OCI-LY1 (cell line): ENCODE results near the gene GRK1.

Experiments used
- H2AFZ ChIP-seq: fragments of 200-600 bp; sonication (generic), shearing (Covaris generic); 2 replicates; pipeline ENCODE4 v1.6.0; 2014; ENCODE audit warnings: antibody characterized with exemption, mild to moderate bottlenecking, low read length
- H3F3A ChIP-seq: fragments of 200-600 bp; sonication (generic), shearing (Covaris generic); 2 replicates; pipeline ENCODE4 v1.6.0; 2014; ENCODE audit warnings: mild to moderate bottlenecking, antibody characterized with exemption, low read length, moderate library complexity; ENCODE audit not compliant: insufficient read depth
- H3K27ac ChIP-seq: fragments of 200-600 bp; sonication (generic); 2 replicates; pipeline ENCODE4 v1.5.1; 2014; ENCODE audit warnings: low read length, mixed run types, mild to moderate bottlenecking, low read depth; ENCODE audit not compliant: poor library complexity, severe bottlenecking
- H3K27me3 ChIP-seq: fragments of 200-600 bp; sonication (generic); 2 replicates; pipeline ENCODE4 v1.6.0; 2014; ENCODE audit warnings: antibody characterized with exemption, mild to moderate bottlenecking, low read length, moderate library complexity; ENCODE audit not compliant: insufficient read depth
- H3K36me3 ChIP-seq: fragments of 200-600 bp; sonication (generic); 2 replicates; pipeline ENCODE4 v1.6.1; 2014; ENCODE audit warnings: mild to moderate bottlenecking, antibody characterized with exemption, low read length, moderate library complexity, mixed read lengths; ENCODE audit not compliant: insufficient read depth
- H3K4me1 ChIP-seq: fragments of 200-600 bp; sonication (generic); 2 replicates; pipeline ENCODE4 v1.5.1; 2014; ENCODE audit warnings: mild to moderate bottlenecking, low read length, moderate library complexity; ENCODE audit not compliant: insufficient read depth, severe bottlenecking
- H3K4me2 ChIP-seq: fragments of 200-600 bp; sonication (generic), shearing (Covaris generic); 2 replicates; pipeline ENCODE4 v1.6.1; 2014; ENCODE audit warnings: low read length
- H3K4me3 ChIP-seq: fragments of 200-600 bp; sonication (generic); 2 replicates; pipeline ENCODE4 v1.5.1; 2014; ENCODE audit warnings: low read length, low read depth, mild to moderate bottlenecking, mixed read lengths; ENCODE audit not compliant: poor library complexity, severe bottlenecking
- H3K79me2 ChIP-seq: fragments of 200-600 bp; shearing (Covaris generic); 2 replicates; pipeline ENCODE4 v1.6.1; 2016; ENCODE audit warnings: mixed run types, low read length, mixed read lengths; ENCODE audit not compliant: insufficient read depth
- H3K9ac ChIP-seq: fragments of 200-600 bp; sonication (generic), shearing (Covaris generic); 2 replicates; pipeline ENCODE4 v1.6.1; 2014; ENCODE audit warnings: mild to moderate bottlenecking, low read length, mixed read lengths
- H3K9me2 ChIP-seq: fragments of 200-600 bp; sonication (generic), shearing (Covaris generic); 2 replicates; pipeline ENCODE4 v1.6.1; 2014; ENCODE audit warnings: low read depth, mild to moderate bottlenecking, low read length, mixed read lengths
- H3K9me3 ChIP-seq: fragments of 200-600 bp; shearing (Covaris generic); 2 replicates; pipeline ENCODE4 v1.6.1; 2014; ENCODE audit warnings: low read length, mixed read lengths
- H4K20me1 ChIP-seq: fragments of 200-600 bp; sonication (generic), shearing (Covaris generic); 2 replicates; pipeline ENCODE4 v1.6.0; 2016; ENCODE audit warnings: mild to moderate bottlenecking, low read length; ENCODE audit not compliant: insufficient read depth
- EZH2 ChIP-seq: fragments of 200-600 bp; sonication (generic), shearing (Covaris generic); IDR thresholded peaks from 2 replicates; pipeline ENCODE4 v1.8.0; 2017; ENCODE audit warnings: borderline replicate concordance, mixed run types, mild to moderate bottlenecking, antibody characterized with exemption, low read length, moderate library complexity, mixed read lengths
- TF ChIP-seq, protein P1 (sequence below): fragments of 200-600 bp; sonication (generic), shearing (Covaris generic); IDR thresholded peaks from 2 replicates; pipeline ENCODE4 v1.5.1; 2017; ENCODE audit warnings: mild to moderate bottlenecking, antibody characterized with exemption, low read length, moderate library complexity, mixed read lengths

GRK1 gene

DNA sequence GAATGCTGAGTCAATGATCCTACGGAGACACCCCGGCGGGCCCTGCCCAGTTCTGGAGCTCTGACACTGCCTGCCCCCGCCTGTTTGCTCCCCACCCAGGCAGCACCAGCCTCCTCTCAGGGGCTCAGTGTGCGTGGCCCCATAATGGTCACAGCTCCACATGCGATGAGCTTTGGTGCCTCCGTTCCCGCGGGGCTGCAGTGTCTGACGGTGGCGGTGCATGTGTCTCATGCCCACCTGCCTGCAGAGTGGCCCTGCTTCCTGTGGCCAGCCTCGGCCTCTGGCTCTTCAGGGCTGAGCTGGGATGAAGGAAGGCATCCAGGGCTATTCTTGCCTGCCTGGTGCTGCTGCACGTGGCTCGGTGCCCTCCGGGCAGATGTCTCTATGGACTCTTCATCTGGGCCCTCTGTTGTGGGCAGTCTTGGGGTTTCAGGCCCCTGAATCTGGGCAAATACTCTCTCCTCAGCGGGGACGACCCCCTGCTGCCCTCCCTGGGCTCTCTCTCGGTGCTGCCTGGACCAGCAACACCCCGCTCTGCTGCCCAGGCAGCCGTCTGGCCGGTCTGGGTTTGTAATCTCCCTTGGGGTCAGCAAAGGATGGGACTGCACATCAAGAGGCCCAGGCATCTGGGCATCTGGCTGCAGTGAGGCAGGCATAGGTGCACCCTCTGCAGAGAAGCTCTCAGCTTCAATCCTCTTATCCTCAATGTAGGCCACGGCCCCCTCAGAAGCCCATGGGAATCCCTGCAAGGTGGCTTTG lies 72.7 kb downstream of the GRK1 start:
- H3K4me3 ChIP-seq, result no peak overlapping the region
- H2AFZ ChIP-seq, result no peak overlapping the region
- H3K9me2 ChIP-seq, result no peaks in the 10 kb centered on the region
- no peaks in the 10 kb centered on the region for H3K79me2 ChIP-seq
- no peaks in the 10 kb centered on the region for H3K27me3 ChIP-seq
- TF ChIP-seq EZH2, result no peak
- TF ChIP-seq, protein P1, sequence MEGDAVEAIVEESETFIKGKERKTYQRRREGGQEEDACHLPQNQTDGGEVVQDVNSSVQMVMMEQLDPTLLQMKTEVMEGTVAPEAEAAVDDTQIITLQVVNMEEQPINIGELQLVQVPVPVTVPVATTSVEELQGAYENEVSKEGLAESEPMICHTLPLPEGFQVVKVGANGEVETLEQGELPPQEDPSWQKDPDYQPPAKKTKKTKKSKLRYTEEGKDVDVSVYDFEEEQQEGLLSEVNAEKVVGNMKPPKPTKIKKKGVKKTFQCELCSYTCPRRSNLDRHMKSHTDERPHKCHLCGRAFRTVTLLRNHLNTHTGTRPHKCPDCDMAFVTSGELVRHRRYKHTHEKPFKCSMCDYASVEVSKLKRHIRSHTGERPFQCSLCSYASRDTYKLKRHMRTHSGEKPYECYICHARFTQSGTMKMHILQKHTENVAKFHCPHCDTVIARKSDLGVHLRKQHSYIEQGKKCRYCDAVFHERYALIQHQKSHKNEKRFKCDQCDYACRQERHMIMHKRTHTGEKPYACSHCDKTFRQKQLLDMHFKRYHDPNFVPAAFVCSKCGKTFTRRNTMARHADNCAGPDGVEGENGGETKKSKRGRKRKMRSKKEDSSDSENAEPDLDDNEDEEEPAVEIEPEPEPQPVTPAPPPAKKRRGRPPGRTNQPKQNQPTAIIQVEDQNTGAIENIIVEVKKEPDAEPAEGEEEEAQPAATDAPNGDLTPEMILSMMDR, result no peak
- no peaks in the 10 kb centered on the region for H3F3A ChIP-seq
- H3K27ac ChIP-seq, result no peak overlapping the region
- H4K20me1 ChIP-seq, result no peaks in the 10 kb centered on the region
- H3K4me1 ChIP-seq, result no peaks in the 10 kb centered on the region
- H3K4me2 ChIP-seq, result no peak overlapping the region
- H3K9me3 ChIP-seq, result no peaks in the 10 kb centered on the region
- no peak overlapping the region for H3K9ac ChIP-seq
- no peaks in the 10 kb centered on the region for H3K36me3 ChIP-seq

DNA sequence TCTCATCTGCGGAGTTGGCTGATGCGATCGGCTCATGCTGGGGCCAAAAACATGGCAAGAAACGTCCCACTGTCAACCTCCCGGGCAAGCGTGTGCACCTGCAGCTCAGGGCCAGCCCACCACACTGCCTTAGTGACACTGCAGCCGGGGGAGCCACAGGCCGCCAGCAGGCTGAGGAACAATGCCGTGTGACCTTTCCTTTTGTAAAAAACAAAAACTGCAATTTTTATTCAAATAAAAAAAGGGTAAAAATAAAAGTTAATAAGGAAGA lies 73.2 kb downstream of the GRK1 start:
- Histone ChIP-seq H3K4me2 (no peak overlapping the region), H3K27ac (no peak overlapping the region), H3K27me3 (no peaks in the 10 kb centered on the region), H3K79me2 (no peaks in the 10 kb centered on the region), H3K9ac (no peak overlapping the region), H3K4me3 (no peak overlapping the region), H3K9me2 (no peaks in the 10 kb centered on the region), H3K4me1 (no peaks in the 10 kb centered on the region), H3K9me3 (no peaks in the 10 kb centered on the region), H2AFZ (no peak overlapping the region), H3K36me3 (no peaks in the 10 kb centered on the region), H3F3A (no peaks in the 10 kb centered on the region), H4K20me1 (no peaks in the 10 kb centered on the region)
- TF ChIP-seq, protein P1, result no peak
- no peak for TF ChIP-seq EZH2

DNA sequence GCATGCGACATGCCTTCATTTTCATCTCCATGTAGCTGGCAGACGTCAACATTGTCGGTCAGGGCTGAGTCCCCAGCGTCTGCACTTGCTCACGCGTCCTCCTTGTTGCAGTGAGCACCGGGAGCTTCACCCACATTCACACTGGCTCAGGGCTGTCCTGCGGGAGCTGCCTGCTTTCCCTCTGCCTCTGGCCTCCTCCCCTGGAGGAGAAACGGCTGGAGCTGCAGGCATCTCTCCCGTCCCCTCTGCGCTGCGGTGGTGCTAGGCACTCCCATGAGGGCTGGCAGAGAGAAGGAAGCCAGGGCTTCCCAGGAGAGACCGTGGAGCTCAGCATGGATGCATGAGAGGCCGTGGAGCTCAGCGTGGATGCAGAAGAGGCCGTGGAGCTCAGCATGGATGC lies 73.6 kb downstream of the GRK1 start:
- H3K27me3 ChIP-seq, result no peaks in the 10 kb centered on the region
- no peak overlapping the region for H3K27ac ChIP-seq

More for the DNA sequence above, 73.6 kb downstream of the GRK1 start:
- Histone ChIP-seq H4K20me1 (no peaks in the 10 kb centered on the region), H3F3A (no peaks in the 10 kb centered on the region), H3K9me3 (no peaks in the 10 kb centered on the region), H3K4me3 (no peak overlapping the region), H2AFZ (no peak overlapping the region), H3K4me2 (no peak overlapping the region), H3K79me2 (no peaks in the 10 kb centered on the region), H3K36me3 (no peaks in the 10 kb centered on the region), H3K9ac (no peak overlapping the region), H3K9me2 (no peaks in the 10 kb centered on the region), H3K4me1 (no peaks in the 10 kb centered on the region)
- TF ChIP-seq, protein P1, result no peak
- no peak for TF ChIP-seq EZH2
